ENCODE results near the gene CYP2A7. TPM values are rescaled to one million over a fixed set of nuclear protein-coding genes. Genes with fewer than 3 reads are reported as not detected.

Gene CYP2A7
- total and polyA plus RNA-seq, 7 experiments from 2014 or later: not detected

Other genes starting within 250 kb of the CYP2A7 start
- gene NUMBL, start 191.6 kb downstream of the CYP2A7 start, total RNA-seq: 10 to 100 TPM in 3 of 5 experiments, 1 to 10 TPM in 2; 9.0 to 28.6 (median 11.2) TPM
- 1 to 10 TPM in 1 of 2 donors, under 1 TPM in 1; 0.28 to 1.4 TPM for gene NUMBL, start 191.6 kb downstream of the CYP2A7 start, polyA plus RNA-seq
- 10 to 100 TPM; 26.2 to 48.3 (median 43.8) TPM for gene COQ8B, start 165.3 kb downstream of the CYP2A7 start, total RNA-seq
- 10 to 100 TPM; 14.4 to 21.9 TPM for gene COQ8B, start 165.3 kb downstream of the CYP2A7 start, polyA plus RNA-seq
- 1 to 10 TPM; 4.9 to 9.0 (median 7.3) TPM for gene ITPKC, start 165.1 kb downstream of the CYP2A7 start, total RNA-seq
- 1 to 10 TPM; 3.0 to 6.5 TPM for gene ITPKC, start 165.1 kb downstream of the CYP2A7 start, polyA plus RNA-seq
- gene ACTMAP, start 131.8 kb downstream of the CYP2A7 start, total RNA-seq: 10 to 100 TPM in 1 of 5 experiments, 1 to 10 TPM in 4; 5.5 to 13.7 (median 7.8) TPM
- gene ACTMAP, start 131.8 kb downstream of the CYP2A7 start, polyA plus RNA-seq: 1 to 10 TPM; 3.2 to 3.6 TPM
- gene SNRPA, start 131.0 kb downstream of the CYP2A7 start, total RNA-seq: 100 to 1,000 TPM in 1 of 5 experiments, 10 to 100 TPM in 4; 64.1 to 166 (median 72.7) TPM
- 10 to 100 TPM; 44.1 to 57.2 TPM for gene SNRPA, start 131.0 kb downstream of the CYP2A7 start, polyA plus RNA-seq
- gene MIA, start 106.7 kb downstream of the CYP2A7 start, total RNA-seq: 1 to 10 TPM in 2 of 5 experiments, not detected in 3; 4.9 to 7.2 TPM
- gene MIA, start 106.7 kb downstream of the CYP2A7 start, polyA plus RNA-seq: not detected
- 10 to 100 TPM; 37.6 to 63.0 (median 52.5) TPM for gene RAB4B, start 104.0 kb downstream of the CYP2A7 start, total RNA-seq
- gene RAB4B, start 104.0 kb downstream of the CYP2A7 start, polyA plus RNA-seq: 10 to 100 TPM; 54.7 to 65.2 TPM
- gene EGLN2, start 83.0 kb downstream of the CYP2A7 start, total RNA-seq: 100 to 1,000 TPM; 122 to 239 (median 157) TPM
- 100 to 1,000 TPM; 154 to 254 TPM for gene EGLN2, start 83.0 kb downstream of the CYP2A7 start, polyA plus RNA-seq
- gene CYP2A6, start 31.8 kb downstream of the CYP2A7 start, total RNA-seq: under 1 TPM in 3 of 5 experiments, not detected in 2; 0.19 to 0.43 (median 0.27) TPM
- gene CYP2A6, start 31.8 kb downstream of the CYP2A7 start, polyA plus RNA-seq: not detected
- gene CYP2B6, start 109.1 kb upstream of the CYP2A7 start, total RNA-seq: not detected
- gene CYP2B6, start 109.1 kb upstream of the CYP2A7 start, polyA plus RNA-seq: not detected
- gene CYP2A13, start 206.2 kb upstream of the CYP2A7 start, total RNA-seq: not detected
- gene CYP2A13, start 206.2 kb upstream of the CYP2A7 start, polyA plus RNA-seq: not detected
- gene CYP2F1, start 232.2 kb upstream of the CYP2A7 start, total RNA-seq: 1 to 10 TPM in 1 of 5 experiments, under 1 TPM in 2, not detected in 2; 0.32 to 1.1 (median 0.96) TPM
- gene CYP2F1, start 232.2 kb upstream of the CYP2A7 start, polyA plus RNA-seq: not detected